Measurements from ENCODE around the gene MYL7. TPM values are rescaled to one million over a fixed set of nuclear protein-coding genes. Genes with fewer than 3 reads are reported as not detected.

Gene MYL7
- total and polyA plus RNA-seq, 2 of the 4 experiments (the other 2 are of a cell fraction) = 0.24 TPM; not detected in 1

DNA sequence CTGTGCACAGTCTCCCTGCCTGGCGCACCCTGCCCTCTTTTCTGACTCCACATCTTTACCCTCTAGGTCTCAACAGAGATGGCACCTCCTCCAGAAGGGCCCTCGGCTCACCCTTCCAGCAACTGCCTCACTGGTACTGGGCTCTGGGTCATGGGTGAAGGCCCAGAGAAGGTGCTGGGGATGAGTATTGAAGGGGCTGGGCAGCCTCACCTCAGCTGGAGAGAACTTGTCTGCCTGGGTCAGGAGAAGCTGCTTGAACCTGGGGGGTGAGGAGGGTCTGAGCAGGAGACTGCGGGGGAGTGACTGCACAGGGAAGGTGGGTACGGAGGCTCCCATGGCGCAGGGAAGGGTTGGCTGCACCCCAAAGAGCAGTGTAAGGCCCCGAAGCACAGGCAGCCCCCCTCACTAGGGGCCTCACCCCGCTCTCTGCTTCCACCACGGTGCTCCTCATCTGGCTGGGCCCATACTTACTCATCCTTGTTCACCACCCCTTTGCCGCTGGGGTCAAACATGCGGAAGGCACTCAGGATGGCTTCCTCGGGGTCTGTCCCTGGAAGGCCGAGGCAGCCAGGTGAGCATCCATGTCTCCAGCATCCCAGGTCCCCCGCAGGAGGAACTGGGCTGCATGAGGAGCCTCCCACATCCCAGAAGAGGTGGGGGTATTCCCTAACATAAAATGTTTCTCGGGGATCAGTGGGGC lies 1.7 kb downstream of the MYL7 start:
- no peak overlapping the region for H3K27ac ChIP-seq (ENCODE audit: insufficient read depth, low read length)
- no peak overlapping the region for H3K4me2 ChIP-seq (ENCODE audit: low read depth, low read length)
- H3K18ac ChIP-seq (ENCODE audit: low read depth, low read length) = no peak overlapping the region
- no peaks in the 10 kb centered on the region for H3K4me1 ChIP-seq (ENCODE audit: control insufficient read depth, insufficient read depth, low read length)
- H3K27me3 ChIP-seq (ENCODE audit: control insufficient read depth, insufficient read depth, low read length) = peaks cover 12% of the 10 kb centered on the region
- intact Hi-C loops (cut with micrococcal nuclease) (no loop called here), in situ Hi-C loops (cut with MboI; ENCODE audit: low sequenced_read_pairs) (no loop called here), dilution Hi-C loops (cut with HindIII; ENCODE audit: low sequenced_read_pairs, unreplicated experiment) (no loop called here)
- DNase-seq (no peak), ATAC-seq (ENCODE audit: low read depth) (no peak)
- no TSS peak for BruUV-seq (replicated peaks)
- H3K56ac ChIP-seq (ENCODE audit: extremely low read depth, insufficient read depth, low read length) = no peak overlapping the region
- CTCF ChIA-PET = no interaction called here
- H4K20me1 ChIP-seq (ENCODE audit: insufficient read depth, low read length) = no peaks in the 10 kb centered on the region
- no peak overlapping the region for H2BK15ac ChIP-seq (ENCODE audit: low read depth, low read length)
- peak overlapping the region; percentile 43 for H2AFZ ChIP-seq (replicated peaks; ENCODE audit: low read length, poor library complexity)
- no peaks in the 10 kb centered on the region for H3K9me1 ChIP-seq (ENCODE audit: insufficient read depth, low read length)
- POLR2A ChIA-PET (ENCODE audit: unreplicated experiment) = no interaction called here
- H2BK20ac ChIP-seq (ENCODE audit: low read depth, low read length) = no peak overlapping the region
- H3K9ac ChIP-seq (ENCODE audit: low read depth, low read length) = no peak overlapping the region
- H2AK9ac ChIP-seq (replicated peaks; ENCODE audit: low read depth, low read length, poor library complexity) = no peak overlapping the region
- no peak overlapping the region for H3K4me3 ChIP-seq (ENCODE audit: insufficient read depth, low read depth, low read length)
- no peak overlapping the region for H2AK5ac ChIP-seq (ENCODE audit: low read depth, low read length)
- H4K91ac ChIP-seq (ENCODE audit: insufficient read depth, low read depth, low read length) = no peak overlapping the region
- H3K36me3 ChIP-seq (ENCODE audit: control insufficient read depth, insufficient read depth, low read length) = no peaks in the 10 kb centered on the region
- H4K5ac ChIP-seq (ENCODE audit: low read depth, low read length) = no peak overlapping the region
- no peak overlapping the region for H2BK5ac ChIP-seq (ENCODE audit: low read depth, low read length, poor library complexity, severe bottlenecking)
- H3K9me3 ChIP-seq (ENCODE audit: control insufficient read depth, insufficient read depth, low read length) = no peaks in the 10 kb centered on the region
- 83% methylated on average over 3 of the region's 14 CpGs; no CpG with 5 or more reads in 1 of the 2 experiments for WGBS, 2 experiments (ENCODE audit: extremely low coverage in 2 of 2, insufficient read length in 1 of 2)
- H4K8ac ChIP-seq (ENCODE audit: low read depth in 2 of 2, low read length in 2 of 2) = no peak overlapping the region
- TF ChIP-seq MAFK (IDR thresholded peaks at IDR 0.05; ENCODE audit: low read depth, low read length) = no peak
- TF ChIP-seq MXI1 (IDR thresholded peaks at IDR 0.05; ENCODE audit: borderline replicate concordance, low read depth, low read length) = no peak
- no peak for TF ChIP-seq RFX5 (IDR thresholded peaks at IDR 0.05; ENCODE audit: low read depth, low read length)
- no peak for TF ChIP-seq NFE2L2 (IDR thresholded peaks at IDR 0.05; ENCODE audit: low read depth, low read length)
- no peak for TF ChIP-seq RCOR1 (IDR thresholded peaks at IDR 0.05; ENCODE audit: insufficient replicate concordance, low read length)
- no peak for TF ChIP-seq FOS (IDR thresholded peaks at IDR 0.05; ENCODE audit: low read depth, low read length)
- no peak for TF ChIP-seq SMC3 (IDR thresholded peaks at IDR 0.05; ENCODE audit: low read depth, low read length)
- TF ChIP-seq ELK1 (IDR thresholded peaks at IDR 0.05; ENCODE audit: borderline replicate concordance, low read depth, low read length) = no peak
- no peak for TF ChIP-seq USF2 (IDR thresholded peaks at IDR 0.05; ENCODE audit: low read depth, low read length)
- TF ChIP-seq CHD1 (IDR thresholded peaks at IDR 0.05; ENCODE audit: low read depth, low read length) = no peak
- no peak for TF ChIP-seq POLR2A (IDR thresholded peaks at IDR 0.05; ENCODE audit: low read depth, low read length)
- TF ChIP-seq, protein P1, sequence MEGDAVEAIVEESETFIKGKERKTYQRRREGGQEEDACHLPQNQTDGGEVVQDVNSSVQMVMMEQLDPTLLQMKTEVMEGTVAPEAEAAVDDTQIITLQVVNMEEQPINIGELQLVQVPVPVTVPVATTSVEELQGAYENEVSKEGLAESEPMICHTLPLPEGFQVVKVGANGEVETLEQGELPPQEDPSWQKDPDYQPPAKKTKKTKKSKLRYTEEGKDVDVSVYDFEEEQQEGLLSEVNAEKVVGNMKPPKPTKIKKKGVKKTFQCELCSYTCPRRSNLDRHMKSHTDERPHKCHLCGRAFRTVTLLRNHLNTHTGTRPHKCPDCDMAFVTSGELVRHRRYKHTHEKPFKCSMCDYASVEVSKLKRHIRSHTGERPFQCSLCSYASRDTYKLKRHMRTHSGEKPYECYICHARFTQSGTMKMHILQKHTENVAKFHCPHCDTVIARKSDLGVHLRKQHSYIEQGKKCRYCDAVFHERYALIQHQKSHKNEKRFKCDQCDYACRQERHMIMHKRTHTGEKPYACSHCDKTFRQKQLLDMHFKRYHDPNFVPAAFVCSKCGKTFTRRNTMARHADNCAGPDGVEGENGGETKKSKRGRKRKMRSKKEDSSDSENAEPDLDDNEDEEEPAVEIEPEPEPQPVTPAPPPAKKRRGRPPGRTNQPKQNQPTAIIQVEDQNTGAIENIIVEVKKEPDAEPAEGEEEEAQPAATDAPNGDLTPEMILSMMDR (conservative IDR thresholded peaks at IDR 0.05; ENCODE audit: low read depth, low read length) = no peak
- no peak for TF ChIP-seq RAD21 (IDR thresholded peaks at IDR 0.05; ENCODE audit: low read length)
- TF ChIP-seq CEBPB (IDR thresholded peaks at IDR 0.05; ENCODE audit: low read depth, low read length) = no peak
- TF ChIP-seq BHLHE40 (IDR thresholded peaks at IDR 0.05; ENCODE audit: low read depth, low read length) = no peak
- no peak for TF ChIP-seq MAZ (IDR thresholded peaks at IDR 0.05; ENCODE audit: borderline replicate concordance, low read depth, low read length)
- no peak overlapping the region for H3K23ac ChIP-seq (ENCODE audit: low read depth, low read length)
- H2BK120ac ChIP-seq (ENCODE audit: low read depth, low read length) = no peak overlapping the region
- H3K14ac ChIP-seq (replicated peaks; ENCODE audit: low read depth, low read length) = no peak overlapping the region
- no peaks in the 10 kb centered on the region for H3K79me1 ChIP-seq (ENCODE audit: low read depth in 1 of 2, low read length in 2 of 2)
- H3K4ac ChIP-seq (ENCODE audit: low read depth, low read length) = no peak overlapping the region
